BJ (cell line): ENCODE measurements around the gene ATF2. TPM values are rescaled to one million over a fixed set of nuclear protein-coding genes. Genes with fewer than 3 reads are reported as not detected.
A peak's percentile ranks its signal among the peaks of the same experiment; 100 is the strongest.
"Not testable (repeated sequence)": the region's sequence is repeated elsewhere in the genome, so short reads cannot be mapped to it uniquely, and the experiment has no call there.

Experiments used
- CTCF ChIA-PET: fragments of 350-600 bp; formaldehyde crosslinking; extraction: SDS; loops from one replicate; lab custom pipeline; 2021; ENCODE audit warnings: antibody characterized with exemption, inconsistent platforms; lab: Yijun Ruan, JAX
- POLR2A ChIA-PET: fragments of 300-600 bp; sonication (Branson Sonifier 250); formaldehyde crosslinking; extraction: SDS; loops from one replicate; lab custom pipeline; 2021; ENCODE audit warnings: antibody characterized with exemption; lab: Charles Lee
- DNase-seq: peaks from one replicate; pipeline ENCODE4 v3.0.0-alpha.2; 2011; ENCODE audit warnings: low read depth
- H3K27me3 ChIP-seq: 2 replicates; pipeline ENCODE4 v1.6.0; 2011; ENCODE audit warnings: low read length; ENCODE audit not compliant: control insufficient read depth, insufficient read depth
- H3K36me3 ChIP-seq: 2 replicates; pipeline ENCODE4 v1.5.1; 2011; ENCODE audit warnings: low read length; ENCODE audit not compliant: control insufficient read depth, insufficient read depth
- H3K4me3 ChIP-seq: 2 replicates; pipeline ENCODE4 v1.5.1; 2011; ENCODE audit warnings: low read depth, mild to moderate bottlenecking, control low read depth, low read length
- CTCF ChIP-seq: IDR thresholded peaks from 2 replicates; pipeline ENCODE4 v1.5.1; 2011; ENCODE audit warnings: low read depth, mild to moderate bottlenecking, control low read depth, inconsistent platforms, low read length, moderate library complexity; ENCODE audit not compliant: insufficient read depth
- polyA plus RNA-seq: library from polyadenylated mRNA; depleted of rRNA; stranded (reverse); fragments of >200 nt; gene quantifications from 2 replicates; pipeline ENCODE4 v1.2.3, GENCODE V29; 2011

The ATF2 gene
- polyA plus RNA-seq, 1 experiment = 60.6 TPM

GRCh38 chr2:175103191-175103590, 64.8 kb downstream of the ATF2 start:
- CTCF ChIA-PET = no interaction called here
- H3K4me3 ChIP-seq = no peak overlapping the region
- no peak for TF ChIP-seq CTCF
- H3K27me3 ChIP-seq = no peaks in the 10 kb centered on the region
- POLR2A ChIA-PET = no interaction called here
- peaks cover 3% of the 10 kb centered on the region for H3K36me3 ChIP-seq
- no peak for DNase-seq

- H3K36me3 ChIP-seq = peaks cover 3% of the 10 kb centered on the region
- DNase-seq = no peak
- CTCF ChIA-PET = no interaction called here
- POLR2A ChIA-PET = no interaction called here
- H3K27me3 ChIP-seq = no peaks in the 10 kb centered on the region
- no peak overlapping the region for H3K4me3 ChIP-seq
- no peak for TF ChIP-seq CTCF
These were observed 66.5 kb downstream of the ATF2 start for GRCh38 chr2:175101514-175101913.

GRCh38 chr2:175097297-175097696, 70.7 kb downstream of the ATF2 start:
- ChIA-PET CTCF (no interaction called here), POLR2A (no interaction called here)
- H3K36me3 ChIP-seq = peaks cover 1% of the 10 kb centered on the region; the same call in 1 of the 2 replicates
- no peak overlapping the region for H3K4me3 ChIP-seq
- peak; percentile 37 for DNase-seq
- TF ChIP-seq CTCF = no peak
- no peaks in the 10 kb centered on the region for H3K27me3 ChIP-seq

- H3K4me3 ChIP-seq, CTCF ChIA-PET, DNase-seq, POLR2A ChIA-PET, H3K36me3 ChIP-seq, H3K27me3 ChIP-seq: not testable (repeated sequence)
These were observed 83.9 kb downstream of the ATF2 start for GRCh38 chr2:175084117-175084516.

- DNase-seq = no peak
- ChIA-PET POLR2A (no interaction called here), CTCF (no interaction called here)
- no peaks in the 10 kb centered on the region for H3K27me3 ChIP-seq
- H3K4me3 ChIP-seq = no peak overlapping the region
- no peak for TF ChIP-seq CTCF
- peaks cover 2% of the 10 kb centered on the region; the same call in 1 of the 2 replicates for H3K36me3 ChIP-seq
These were observed 87.5 kb downstream of the ATF2 start for GRCh38 chr2:175080479-175080878.

- Histone ChIP-seq H3K36me3 (peaks cover 5% of the 10 kb centered on the region), H3K27me3 (no peaks in the 10 kb centered on the region), H3K4me3 (no peak overlapping the region)
- no peak for TF ChIP-seq CTCF
- ChIA-PET CTCF (no interaction called here), POLR2A (no interaction called here)
- no peak for DNase-seq
These were observed 91.7 kb downstream of the ATF2 start for GRCh38 chr2:175076272-175076671.
